Activated CD8-positive, alpha-beta memory T cell treated with anti-CD3 and anti-CD28 coated beads, Interleukin-2, amount 50 U/mL, for 24 hours (primary cell): ENCODE measurements around the gene LUC7L2.
"Not testable (repeated sequence)": the region's sequence is repeated elsewhere in the genome, so short reads cannot be mapped to it uniquely, and the experiment has no call there.

ENCODE experiments used
- DNase-seq: peaks from one replicate; pipeline ENCODE4 v3.0.0-alpha.2; 2020; ENCODE audit errors: extremely low read depth

The LUC7L2 gene

GRCh38 chr7:139359366-139360209, at the start of gene LUC7L2:
TSS of gene LUC7L2 (plus strand) at chr7:139359894. CDS start at chr7:139360262, 368 bp downstream.
- peak; percentile 98 for DNase-seq

DNA sequence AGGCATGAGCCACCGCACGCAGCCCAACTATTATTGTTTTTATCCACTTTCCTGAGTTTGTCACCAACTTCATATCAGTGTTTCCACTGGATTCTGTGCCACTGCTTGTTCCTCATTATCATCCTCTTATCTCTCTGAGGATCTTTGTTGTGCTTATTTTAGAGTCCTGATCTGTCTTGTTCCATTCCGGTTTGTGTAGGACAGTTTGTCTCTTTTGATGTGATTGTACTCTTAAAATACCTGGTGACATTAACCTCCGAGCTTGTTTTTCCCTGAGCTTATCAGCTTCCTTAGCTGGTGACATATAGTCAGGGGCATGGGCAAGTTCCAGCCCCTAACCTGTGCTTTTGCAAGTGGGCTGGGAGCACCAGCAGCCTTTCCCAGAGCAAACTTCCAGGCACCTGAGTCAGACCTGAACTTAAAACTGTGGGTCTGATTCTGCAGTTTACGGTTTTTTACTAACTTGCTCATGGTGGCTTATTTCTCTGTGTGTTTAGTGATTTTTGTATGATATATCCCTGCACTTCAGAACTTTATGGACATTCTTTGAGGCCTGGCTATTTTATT, 41.7 kb upstream of the LUC7L2 start:
- no peak for DNase-seq

DNA sequence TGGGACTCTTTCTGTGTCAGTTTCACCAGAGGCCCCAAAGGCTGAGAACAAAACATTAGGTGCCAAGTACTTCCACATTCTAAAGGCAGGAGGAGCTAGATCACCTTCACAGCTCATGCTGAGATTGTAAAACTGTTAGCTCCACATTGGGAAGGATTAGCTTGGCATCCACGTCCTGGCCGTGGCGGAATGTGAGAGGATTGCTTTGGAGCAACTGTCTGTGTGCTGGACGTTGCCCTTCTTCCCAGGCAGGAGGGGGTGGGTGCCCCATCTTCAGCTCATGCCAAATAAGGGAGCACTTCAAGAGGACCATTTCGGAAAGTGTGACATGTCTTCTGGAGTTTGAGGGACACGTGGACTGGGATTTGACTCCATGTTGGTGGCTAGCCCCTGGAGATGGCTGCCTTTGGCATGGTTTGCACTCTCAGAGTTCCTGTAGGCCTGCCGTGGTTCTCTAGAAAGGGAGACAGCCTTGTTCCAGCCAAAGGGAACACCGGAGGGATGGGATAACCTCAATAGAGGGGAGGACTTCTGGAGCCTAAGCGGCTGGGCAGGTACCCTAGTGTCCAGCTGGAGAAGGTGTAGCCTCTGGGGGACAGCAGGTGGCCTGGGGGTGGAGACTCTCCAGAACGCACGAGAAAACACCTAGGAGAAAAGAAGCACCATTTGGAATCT, 38.5 kb upstream of the LUC7L2 start:
- no peak for DNase-seq

DNA sequence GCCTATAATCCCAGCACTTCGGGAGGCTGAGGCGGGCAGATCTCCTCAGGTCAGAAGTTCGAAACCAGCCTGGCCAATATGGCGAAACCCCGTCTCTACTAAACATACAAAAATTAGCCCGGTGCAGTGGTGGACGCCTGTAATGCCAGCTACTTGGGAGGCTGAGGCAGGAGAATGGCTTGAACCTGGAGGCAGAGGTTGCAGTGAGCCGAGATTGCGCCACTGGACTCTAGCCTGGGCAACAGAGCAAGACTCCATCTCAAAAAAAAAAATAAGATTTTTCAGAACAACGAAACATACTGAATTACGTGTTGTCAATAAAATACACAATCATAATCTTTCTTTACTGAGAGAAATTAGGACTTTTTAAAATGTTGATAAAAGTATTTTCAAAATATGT, 35.0 kb upstream of the LUC7L2 start:
- not testable (repeated sequence) for DNase-seq

- DNase-seq = no peak
Observed at GRCh38 chr7:139328375-139328774, 31.3 kb upstream of the LUC7L2 start.

DNA sequence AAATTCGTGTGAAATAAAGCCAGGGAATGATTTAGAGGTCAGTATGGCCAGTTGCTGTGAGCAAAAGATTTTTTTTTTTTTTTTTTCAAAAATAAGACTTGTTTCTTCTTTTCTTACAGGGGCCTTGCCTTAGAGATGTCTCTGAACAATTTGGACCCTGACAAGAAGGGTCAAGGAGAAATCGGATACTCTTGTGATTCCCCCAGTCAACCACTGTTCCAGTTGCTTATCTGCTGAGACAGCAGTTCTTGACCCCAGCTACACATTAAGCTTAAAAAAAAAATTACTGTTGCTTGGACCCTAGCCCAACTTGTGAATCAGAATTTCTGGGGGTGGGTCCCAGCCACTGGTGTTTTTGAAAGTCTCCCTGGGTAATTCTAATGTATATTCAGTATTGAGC, 30.6 kb upstream of the LUC7L2 start:
- DNase-seq = no peak

- DNase-seq = no peak
Observed at GRCh38 chr7:139330333-139331030, 29.2 kb upstream of the LUC7L2 start.

- DNase-seq = no peak
Observed at GRCh38 chr7:139332697-139333359, 26.9 kb upstream of the LUC7L2 start.

DNA sequence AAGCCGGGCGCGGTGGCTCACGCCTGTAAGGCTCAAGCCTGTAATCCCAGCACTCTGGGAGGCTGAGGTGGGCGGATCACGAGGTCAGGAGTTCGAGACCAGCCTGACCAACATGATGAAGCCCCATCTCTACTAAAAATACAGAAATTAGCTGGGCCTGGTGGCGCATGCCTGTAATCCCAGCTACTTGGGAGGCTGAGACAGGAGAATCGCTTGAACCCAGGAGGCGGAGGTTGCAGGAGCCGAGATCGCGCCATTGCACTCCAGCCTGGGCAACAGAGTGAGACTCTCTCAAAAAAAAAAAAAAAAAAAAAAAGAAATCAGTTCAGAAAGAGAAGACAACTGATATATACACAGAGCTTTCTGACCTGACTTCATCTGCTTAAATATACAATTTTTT, 26.3 kb upstream of the LUC7L2 start:
- DNase-seq = not testable (repeated sequence)

GRCh38 chr7:139334399-139335150, 25.1 kb upstream of the LUC7L2 start:
- DNase-seq = no peak

DNA sequence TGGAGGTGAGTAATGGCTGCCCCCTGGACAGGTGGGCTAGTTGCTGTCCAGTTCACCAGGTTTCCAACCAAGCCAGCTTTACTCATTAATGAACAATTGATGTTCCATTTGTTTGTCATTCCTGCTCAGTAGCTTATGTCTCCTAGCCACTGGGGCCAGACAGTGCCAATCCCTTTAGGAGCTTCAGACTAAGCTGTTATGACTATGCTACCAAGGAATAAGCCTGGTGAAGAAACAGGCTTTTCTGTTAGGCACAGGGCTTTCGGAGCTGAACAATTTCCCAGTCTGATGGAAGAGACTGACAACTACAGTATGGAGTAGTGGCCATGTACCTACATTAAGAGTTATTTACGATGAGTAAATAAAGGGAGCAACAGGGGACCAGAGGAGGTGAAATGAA, 20.7 kb upstream of the LUC7L2 start:
- DNase-seq = no peak

DNA sequence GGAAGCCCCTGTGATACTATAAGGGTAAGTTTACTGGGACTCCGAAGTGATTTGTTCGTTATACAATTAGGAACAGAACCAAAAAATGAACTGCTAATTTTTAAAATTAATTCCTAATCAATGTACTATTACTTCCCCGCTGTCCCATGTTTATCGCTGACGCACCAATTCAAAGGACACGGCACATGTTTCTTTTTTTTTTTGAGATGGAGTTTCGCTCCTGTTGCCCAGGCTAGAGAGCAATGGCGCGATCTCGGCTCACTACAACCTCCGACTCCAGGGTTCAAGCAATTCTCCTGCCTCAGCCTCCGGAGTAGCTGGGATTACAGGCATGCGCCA, 20.0 kb upstream of the LUC7L2 start:
- DNase-seq = no peak

- peak; percentile 99 for DNase-seq
Observed at GRCh38 chr7:139340037-139340807, 19.5 kb upstream of the LUC7L2 start.

DNA sequence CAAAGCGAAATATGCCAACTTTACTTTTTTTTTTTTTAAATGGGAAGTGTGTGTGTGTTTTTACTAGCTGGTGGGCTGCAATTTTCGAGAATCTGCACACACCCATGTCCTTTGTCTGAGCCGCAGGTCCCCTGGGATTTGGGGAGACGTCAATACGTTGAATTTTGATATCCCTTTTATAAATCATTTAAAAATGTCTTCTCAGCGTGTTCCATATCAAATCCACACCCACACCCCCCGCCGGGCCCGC, 19.0 kb upstream of the LUC7L2 start:
- DNase-seq = no peak

DNA sequence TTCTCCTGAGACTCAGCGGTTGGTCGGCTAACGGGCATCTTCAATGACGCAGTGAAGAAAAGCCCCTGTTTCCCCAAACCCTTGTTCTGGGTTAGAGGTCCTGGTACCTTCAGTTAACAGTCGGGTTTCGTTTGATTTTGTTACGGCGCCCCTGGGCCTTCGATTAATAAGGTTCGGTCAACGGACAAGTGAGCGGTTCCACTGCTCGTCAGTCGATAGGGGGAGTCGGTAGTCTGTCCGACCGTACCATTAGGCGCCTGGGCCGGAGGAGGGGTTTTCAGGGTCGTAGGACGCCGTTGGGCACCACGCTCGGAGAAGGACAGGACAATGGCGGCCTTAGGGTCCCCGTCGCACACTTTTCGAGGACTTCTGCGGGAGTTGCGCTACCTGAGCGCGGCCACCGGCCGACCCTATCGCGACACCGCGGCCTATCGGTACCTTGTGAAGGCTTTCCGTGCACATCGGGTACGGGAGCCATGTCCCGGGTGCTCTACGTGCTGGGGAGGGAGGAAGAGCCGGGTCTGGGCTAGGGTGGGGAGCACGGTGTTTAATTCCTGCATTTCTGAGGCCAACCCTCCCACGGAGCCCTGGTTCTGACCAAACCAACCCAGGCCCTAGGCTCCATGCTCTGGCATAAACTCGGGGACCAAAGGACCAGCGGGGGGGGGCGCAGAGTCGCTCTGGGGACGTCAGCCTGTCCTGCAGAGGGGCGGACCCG, 18.5 kb upstream of the LUC7L2 start, which contains the start of gene FMC1:
TSS of gene FMC1 (plus strand) at position 280 of the 718 bp plus-strand sequence. CDS start at position 328, 48 bp downstream.
- DNase-seq = peak; percentile 71

GRCh38 chr7:139341776-139342226, 17.9 kb upstream of the LUC7L2 start:
- no peak for DNase-seq

DNA sequence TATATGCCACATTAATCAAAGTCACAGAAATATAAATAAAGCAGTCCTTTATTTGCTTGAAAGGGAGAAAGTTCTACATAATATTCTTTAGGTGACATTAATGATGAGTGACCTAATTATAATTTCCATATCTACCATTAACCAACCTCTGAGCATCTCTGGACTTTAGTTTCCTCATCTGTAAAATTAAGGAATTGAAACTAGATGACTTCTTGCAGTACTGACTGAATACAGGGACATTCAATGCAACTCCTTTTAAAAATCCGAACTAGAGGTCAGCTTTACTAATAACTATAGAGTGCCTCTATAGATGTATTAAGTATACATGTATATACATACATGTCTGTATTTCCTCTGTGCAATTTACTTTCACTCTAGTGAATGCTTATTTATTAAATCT, 14.7 kb upstream of the LUC7L2 start:
- no peak for DNase-seq

- no peak for DNase-seq
Observed at GRCh38 chr7:139351027-139351426, 8.7 kb upstream of the LUC7L2 start.

DNA sequence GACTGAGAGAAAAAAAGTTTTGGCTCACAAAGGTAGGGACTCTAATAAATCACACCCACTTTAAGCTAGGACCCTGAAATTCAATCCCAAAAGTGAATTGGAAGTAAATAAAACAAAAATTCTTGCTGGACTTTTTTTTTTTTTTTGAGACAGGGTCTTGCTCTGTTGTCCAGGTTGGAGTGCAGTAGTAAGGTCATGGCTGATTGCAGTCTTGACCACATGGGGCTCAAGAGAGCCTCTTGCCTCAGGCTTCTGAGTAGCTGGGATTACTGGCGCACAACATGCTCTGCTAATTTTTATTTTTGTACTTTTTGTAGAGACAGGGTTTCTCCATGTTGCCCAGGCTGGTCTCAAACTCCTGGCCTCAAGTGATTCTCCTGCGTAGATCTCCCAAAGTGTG, 5.0 kb upstream of the LUC7L2 start:
- DNase-seq = no peak

DNA sequence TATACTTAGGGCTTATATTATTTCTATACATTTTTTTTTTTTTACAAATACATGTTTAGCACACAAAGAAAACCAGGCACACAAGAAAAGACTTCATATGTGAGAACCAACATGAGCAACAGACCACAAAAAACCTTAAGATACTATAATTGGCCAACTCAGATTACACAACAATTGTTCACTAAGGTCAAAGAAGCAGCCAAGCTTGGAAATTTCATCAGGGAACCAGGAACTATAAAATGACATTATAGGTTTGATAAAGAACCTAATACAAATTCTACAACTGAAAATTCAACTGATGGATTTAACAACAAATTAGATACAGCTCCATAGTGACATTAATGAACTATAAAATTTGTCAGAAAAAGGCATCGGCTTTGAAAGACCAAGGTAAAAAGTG, 4.4 kb upstream of the LUC7L2 start:
- DNase-seq = no peak
